Gastrocnemius medialis (tissue), 4 donors: ENCODE data around the gene CHIC2.

ENCODE experiments used
- POLR2A ChIP-seq, 2 donors: fragments of 450-650 bp; IDR thresholded peaks; one replicate each; pipeline ENCODE4 v1.6.1; 2017; ENCODE audit warnings: antibody characterized with exemption in 2 of 2, mild to moderate bottlenecking in 2 of 2, moderate library complexity in 2 of 2
- TF ChIP-seq, protein P1 (sequence below), 5 experiments: fragments of 450-650 bp in 3 of 5; fragments of 200-600 bp in 2 of 5; sonication (generic) in 2 of 5; IDR thresholded peaks in 4 of 5; conservative IDR thresholded peaks in 1 of 5; 1 replicate in 4 of 5; 2 replicates in 1 of 5; pipeline ENCODE4 v1.5.1; 2016 to 2019; ENCODE audit warnings: antibody characterized with exemption in 5 of 5, mild to moderate bottlenecking in 3 of 5, moderate library complexity in 3 of 5

DNA sequence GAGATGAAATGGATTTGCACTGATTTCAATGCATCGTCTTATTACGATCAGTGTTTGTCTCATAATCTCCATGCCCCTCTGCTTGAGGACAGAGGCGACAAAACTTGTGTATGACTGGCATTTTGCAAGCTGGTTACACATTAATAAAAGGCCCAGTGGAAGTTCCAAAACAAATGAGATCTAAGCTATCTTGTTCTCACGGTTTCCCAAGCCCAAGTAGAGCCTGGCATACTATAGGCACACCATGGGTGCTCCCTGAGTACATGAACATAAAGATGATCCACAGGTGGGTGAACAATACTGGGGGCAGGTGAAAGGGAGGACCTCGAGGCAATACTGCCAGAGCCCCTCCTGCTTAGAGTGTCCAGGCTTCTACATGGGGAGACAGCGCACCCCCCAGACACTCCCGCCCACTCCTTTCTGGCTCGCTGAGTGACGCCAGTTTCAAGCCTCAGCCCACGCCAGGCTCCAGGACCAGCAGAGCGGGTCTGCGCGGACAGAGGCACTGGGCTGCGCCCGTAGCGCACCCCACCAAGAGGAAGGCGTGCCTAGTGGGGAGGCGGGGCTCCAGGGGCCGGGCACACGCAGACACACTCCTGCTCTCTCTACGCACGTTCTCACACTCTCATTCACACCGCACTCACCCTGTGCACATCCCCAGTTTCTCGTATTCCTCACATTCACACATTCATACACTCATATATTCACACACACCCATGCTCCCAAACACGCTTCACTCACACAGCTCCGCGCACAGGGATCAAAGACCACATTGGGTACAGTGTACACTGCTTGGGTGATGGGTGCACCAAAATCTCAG lies 26.6 kb upstream of the CHIC2 start:
- TF ChIP-seq, protein P1, sequence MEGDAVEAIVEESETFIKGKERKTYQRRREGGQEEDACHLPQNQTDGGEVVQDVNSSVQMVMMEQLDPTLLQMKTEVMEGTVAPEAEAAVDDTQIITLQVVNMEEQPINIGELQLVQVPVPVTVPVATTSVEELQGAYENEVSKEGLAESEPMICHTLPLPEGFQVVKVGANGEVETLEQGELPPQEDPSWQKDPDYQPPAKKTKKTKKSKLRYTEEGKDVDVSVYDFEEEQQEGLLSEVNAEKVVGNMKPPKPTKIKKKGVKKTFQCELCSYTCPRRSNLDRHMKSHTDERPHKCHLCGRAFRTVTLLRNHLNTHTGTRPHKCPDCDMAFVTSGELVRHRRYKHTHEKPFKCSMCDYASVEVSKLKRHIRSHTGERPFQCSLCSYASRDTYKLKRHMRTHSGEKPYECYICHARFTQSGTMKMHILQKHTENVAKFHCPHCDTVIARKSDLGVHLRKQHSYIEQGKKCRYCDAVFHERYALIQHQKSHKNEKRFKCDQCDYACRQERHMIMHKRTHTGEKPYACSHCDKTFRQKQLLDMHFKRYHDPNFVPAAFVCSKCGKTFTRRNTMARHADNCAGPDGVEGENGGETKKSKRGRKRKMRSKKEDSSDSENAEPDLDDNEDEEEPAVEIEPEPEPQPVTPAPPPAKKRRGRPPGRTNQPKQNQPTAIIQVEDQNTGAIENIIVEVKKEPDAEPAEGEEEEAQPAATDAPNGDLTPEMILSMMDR (IDR thresholded peaks at IDR 0.05 in 4 of 5, conservative IDR thresholded peaks at IDR 0.05 in 1 of 5): no peak
- no peak for TF ChIP-seq POLR2A (IDR thresholded peaks at IDR 0.05)
